ENCODE results near the gene GARNL3. TPM values are rescaled to one million over a fixed set of nuclear protein-coding genes. Genes with fewer than 3 reads are reported as not detected.

GARNL3 gene
- 1.3 TPM for polyA plus RNA-seq

DNA sequence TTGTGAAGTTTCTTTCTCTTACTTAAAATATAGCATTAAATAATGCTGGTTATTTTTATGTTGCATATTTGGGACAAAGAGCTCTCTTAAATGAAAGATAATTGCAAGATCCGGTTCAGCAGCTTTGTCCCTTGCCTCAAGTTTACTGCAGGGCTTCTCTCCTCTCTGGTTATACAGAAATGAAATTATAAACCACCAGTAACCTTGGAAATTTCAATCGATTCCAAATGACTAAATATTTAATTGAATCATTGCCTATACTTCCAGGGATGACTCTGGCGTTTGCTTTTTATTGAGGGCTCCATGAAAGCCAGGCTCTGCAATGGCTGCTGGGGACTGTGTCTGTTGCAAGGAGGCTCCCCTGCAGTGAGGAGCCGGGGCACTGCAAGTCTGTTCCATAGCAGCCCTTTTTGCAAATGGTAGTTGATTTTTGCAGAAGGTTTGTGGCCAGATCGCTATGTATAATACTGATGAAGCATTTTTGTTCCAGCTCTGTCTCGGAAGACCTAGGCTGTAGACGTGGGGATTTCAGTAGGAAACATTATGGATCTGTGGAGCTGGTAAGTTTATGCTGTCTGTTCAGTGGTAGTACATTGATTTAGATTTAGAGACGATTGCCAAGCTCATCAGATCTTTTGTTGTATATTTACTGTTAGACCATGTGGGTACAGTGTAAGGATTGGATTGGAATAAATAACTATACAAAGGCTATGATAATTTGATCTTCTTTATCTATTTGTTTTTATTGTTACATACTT, at the start of gene GARNL3:
GARNL3 (plus strand) TSS at position 313 of the 758 bp plus-strand sequence; CDS start at position 417, 104 bp downstream.
- H3K9me3 Mint-ChIP-seq: no peaks in the 10 kb centered on the region

DNA sequence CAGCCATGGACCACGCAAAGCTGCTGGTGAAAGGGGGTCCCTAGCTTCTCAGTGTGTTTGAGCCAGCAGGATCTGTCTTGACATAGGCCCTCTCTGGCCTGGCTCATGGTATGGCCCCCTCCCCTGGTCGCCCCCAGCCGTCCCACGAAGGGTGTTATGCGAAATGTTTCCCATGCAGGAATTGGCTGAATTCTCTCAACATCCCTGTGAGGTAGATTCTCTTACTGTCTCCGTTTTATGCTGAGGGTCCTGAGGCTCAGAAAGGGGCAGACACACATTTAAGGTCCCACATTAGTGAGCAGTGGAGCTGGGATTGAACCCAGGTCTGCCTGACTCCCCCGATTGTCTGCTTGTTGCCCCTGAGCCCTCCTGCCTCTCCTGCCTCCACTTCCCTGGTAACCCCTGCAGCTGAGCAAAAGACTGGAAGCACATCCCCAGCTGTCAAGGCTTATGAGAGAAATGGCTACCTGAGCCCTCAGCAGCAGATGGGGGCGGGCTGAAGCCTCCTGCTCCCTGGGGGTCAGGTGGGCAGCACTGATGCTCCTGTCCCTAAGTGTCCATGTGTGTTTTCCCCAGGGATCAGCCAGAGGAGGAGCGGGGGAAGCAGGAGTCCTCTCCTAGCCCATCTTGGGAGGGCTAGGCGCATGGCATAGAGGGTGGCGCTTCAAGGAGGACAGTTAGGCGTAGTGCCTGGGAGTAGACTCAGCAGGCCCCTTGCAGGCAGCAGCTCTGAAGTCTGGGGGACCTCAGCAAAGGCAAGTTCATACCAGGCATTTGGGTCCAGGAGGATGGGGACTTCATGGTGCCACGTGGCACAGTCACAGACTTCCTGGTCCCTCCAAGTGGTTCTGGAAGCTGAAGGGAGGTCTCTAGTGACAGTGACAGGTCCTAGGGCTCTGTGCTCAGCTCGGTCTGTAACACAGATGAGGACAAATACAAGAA, 49.0 kb upstream of the GARNL3 start:
- Mint-ChIP-seq H3K36me3 (no peaks in the 10 kb centered on the region), H3K9me3 (no peaks in the 10 kb centered on the region), H3K27me3 (no peaks in the 10 kb centered on the region), H3K27ac (peak overlapping the region in 1 of 3 donors; percentile 57), H3K4me1 (peaks cover 0 to 6% (median 0%) of the 10 kb centered on the region in 3 donors), H3K4me3 (no peak overlapping the region)

More for the DNA sequence above, at the start of gene GARNL3:
- Mint-ChIP-seq H3K27me3 (no peaks in the 10 kb centered on the region), H3K36me3 (no peaks in the 10 kb centered on the region), H3K4me1 (peaks cover 0 to 5% (median 0%) of the 10 kb centered on the region in 3 donors), H3K27ac (no peak within 1 kb of the TSS), H3K4me3 (no peak within 1 kb of the TSS)

DNA sequence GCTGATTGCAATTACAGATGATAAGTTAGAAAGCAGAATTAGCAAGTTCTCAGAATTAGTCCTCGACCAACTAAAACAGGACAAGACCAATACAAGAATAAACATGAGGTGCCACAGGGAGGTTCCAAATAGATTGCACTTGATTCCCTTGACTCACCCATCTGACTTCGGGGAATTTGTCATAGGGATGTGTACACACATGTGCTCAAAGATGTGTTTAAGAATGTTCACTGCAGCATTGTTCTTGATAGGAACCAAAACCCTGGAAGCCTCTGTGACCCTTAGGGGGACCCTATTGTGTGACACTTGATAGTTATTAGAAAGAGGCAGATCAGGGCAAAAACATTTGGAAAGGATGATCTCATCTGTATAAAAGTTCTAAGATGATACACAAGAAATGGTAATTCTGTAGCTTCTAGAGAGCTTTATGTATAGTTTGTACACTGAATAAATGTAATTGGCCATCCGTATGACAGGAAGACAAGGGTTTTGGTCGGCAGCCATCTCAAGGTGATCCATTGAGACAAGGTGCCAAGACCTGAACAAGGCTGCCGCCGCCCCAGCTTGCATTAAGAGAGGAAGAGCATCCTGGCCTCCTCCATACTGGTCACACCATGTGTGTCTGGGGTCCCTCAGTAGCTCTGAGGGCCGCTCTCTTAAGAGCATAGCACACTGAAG, 48.2 kb upstream of the GARNL3 start:
- Mint-ChIP-seq H3K4me1 (peaks cover 2 to 14% (median 8%) of the 10 kb centered on the region in 3 donors), H3K4me3 (no peak overlapping the region), H3K27ac (no peak overlapping the region), H3K36me3 (no peaks in the 10 kb centered on the region), H3K9me3 (no peaks in the 10 kb centered on the region), H3K27me3 (no peaks in the 10 kb centered on the region)

DNA sequence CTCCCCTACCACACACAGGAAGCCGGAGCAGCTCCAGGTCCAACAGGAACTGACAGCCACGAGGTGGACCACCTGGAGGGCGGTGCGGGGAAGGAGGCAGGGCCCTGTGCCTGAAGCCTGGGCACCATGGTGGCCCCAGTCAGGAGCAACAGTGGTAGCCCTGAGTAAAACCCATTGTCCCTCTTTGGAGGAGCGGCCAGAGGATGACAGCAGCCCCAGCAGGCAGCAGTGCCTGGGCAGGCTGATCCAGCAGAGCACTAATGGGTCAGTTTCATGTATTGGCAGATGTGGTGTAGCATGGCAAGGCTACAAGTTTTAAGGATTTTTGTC, 47.7 kb upstream of the GARNL3 start:
- Mint-ChIP-seq H3K36me3 (no peaks in the 10 kb centered on the region), H3K4me3 (no peak overlapping the region), H3K27ac (no peak overlapping the region), H3K4me1 (peaks cover 7 to 19% (median 13%) of the 10 kb centered on the region in 3 donors), H3K9me3 (no peaks in the 10 kb centered on the region), H3K27me3 (no peaks in the 10 kb centered on the region)

DNA sequence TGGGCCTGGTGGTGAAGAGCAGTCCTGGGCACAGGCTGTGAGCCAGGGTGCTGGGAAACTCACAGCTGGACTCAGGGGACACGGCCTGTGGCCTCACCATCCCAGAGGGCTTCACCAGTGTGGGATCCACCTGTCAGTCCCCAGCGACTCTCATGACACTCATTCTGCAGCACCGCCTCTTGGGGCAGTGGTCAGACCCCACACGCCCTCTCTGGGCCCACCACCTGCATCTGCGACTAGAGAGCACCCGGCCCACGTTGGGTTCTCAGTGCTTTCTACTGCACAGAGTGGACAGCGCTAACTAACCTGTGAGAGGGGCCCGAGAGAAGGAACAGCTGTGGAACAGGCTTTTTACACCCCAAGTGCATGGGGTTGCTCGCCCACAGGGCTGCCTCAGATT, 45.8 kb upstream of the GARNL3 start:
- H3K36me3 Mint-ChIP-seq: no peaks in the 10 kb centered on the region
- no peak overlapping the region for H3K27ac Mint-ChIP-seq
- H3K4me3 Mint-ChIP-seq: no peak overlapping the region
- no peaks in the 10 kb centered on the region for H3K9me3 Mint-ChIP-seq
- H3K27me3 Mint-ChIP-seq: no peaks in the 10 kb centered on the region
- H3K4me1 Mint-ChIP-seq: peaks cover 17 to 28% (median 28%) of the 10 kb centered on the region in 3 donors

GRCh38 chr9:127219520-127219919, 45.1 kb upstream of the GARNL3 start:
- peaks cover 17 to 33% (median 29%) of the 10 kb centered on the region in 3 donors for H3K4me1 Mint-ChIP-seq
- no peaks in the 10 kb centered on the region for H3K9me3 Mint-ChIP-seq
- peak overlapping the region in 1 of 4 donors; percentile 12 for H3K4me3 Mint-ChIP-seq
- H3K27ac Mint-ChIP-seq: peak overlapping the region in 1 of 3 donors; percentile 92
- no peaks in the 10 kb centered on the region for H3K27me3 Mint-ChIP-seq
- H3K36me3 Mint-ChIP-seq: no peaks in the 10 kb centered on the region

- H3K27me3 Mint-ChIP-seq: no peaks in the 10 kb centered on the region
- H3K9me3 Mint-ChIP-seq: no peaks in the 10 kb centered on the region
- H3K36me3 Mint-ChIP-seq: no peaks in the 10 kb centered on the region
- H3K27ac Mint-ChIP-seq: peak overlapping the region; percentile 25 to 83 (median 48)
- peaks cover 26 to 35% (median 34%) of the 10 kb centered on the region in 3 donors for H3K4me1 Mint-ChIP-seq
- peak overlapping the region in 2 of 4 donors; percentile 48 to 69 for H3K4me3 Mint-ChIP-seq
These were observed 42.9 kb upstream of the GARNL3 start for GRCh38 chr9:127221695-127222094.

- Mint-ChIP-seq H3K4me1 (peaks cover 27 to 35% (median 34%) of the 10 kb centered on the region in 3 donors), H3K9me3 (no peaks in the 10 kb centered on the region), H3K27me3 (no peaks in the 10 kb centered on the region), H3K36me3 (no peaks in the 10 kb centered on the region), H3K4me3 (peak overlapping the region in 3 of 4 donors; percentile 21 to 69 (median 58)), H3K27ac (peak overlapping the region in 2 of 3 donors; percentile 48 to 83)
These were observed 42.0 kb upstream of the GARNL3 start for GRCh38 chr9:127222388-127223095.

DNA sequence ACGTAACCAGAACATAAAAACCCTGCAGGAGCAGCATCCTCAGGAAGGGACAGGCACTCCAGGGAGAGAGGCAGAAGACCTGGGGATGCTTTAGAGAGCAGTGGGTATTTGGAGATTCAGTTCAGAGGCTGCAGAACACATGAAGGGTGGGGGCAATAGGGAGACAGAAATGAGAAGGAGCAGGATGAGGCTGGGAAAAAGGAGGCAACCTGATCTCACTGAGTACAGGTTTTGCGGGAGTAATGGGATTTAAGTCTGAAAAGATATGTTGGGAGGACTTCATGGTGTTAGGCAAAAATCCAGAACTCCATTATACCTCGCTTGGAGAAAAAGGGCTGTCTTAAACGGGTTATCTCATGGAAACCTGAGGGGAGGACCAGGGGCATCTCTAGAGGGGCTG, 41.3 kb upstream of the GARNL3 start:
- Mint-ChIP-seq H3K27me3 (no peaks in the 10 kb centered on the region), H3K9me3 (no peaks in the 10 kb centered on the region), H3K4me1 (peaks cover 27 to 35% (median 34%) of the 10 kb centered on the region in 3 donors), H3K27ac (peak overlapping the region in 1 of 3 donors; percentile 83), H3K4me3 (peak overlapping the region in 3 of 4 donors; percentile 58 to 75 (median 69)), H3K36me3 (no peaks in the 10 kb centered on the region)

DNA sequence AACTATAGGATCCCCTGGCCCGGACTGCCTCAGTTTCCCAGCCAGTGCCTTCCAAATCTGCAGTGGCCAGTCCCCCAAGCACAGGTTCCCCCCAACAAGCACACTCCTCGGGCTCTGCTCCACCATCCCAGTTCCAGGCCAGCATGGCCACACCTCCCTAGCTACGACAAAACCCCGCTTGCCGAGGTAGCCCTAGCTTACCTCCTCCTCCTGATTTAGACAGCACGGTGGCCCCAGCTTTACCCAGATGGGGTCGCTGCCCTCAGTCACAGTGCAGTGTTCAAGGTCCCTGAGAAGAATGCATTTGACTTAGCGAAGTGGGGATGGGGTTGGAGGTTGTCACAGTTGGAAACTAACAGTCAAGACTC, 40.8 kb upstream of the GARNL3 start:
- Mint-ChIP-seq H3K27ac (peak overlapping the region in 1 of 3 donors; percentile 83), H3K4me3 (peak overlapping the region; percentile 69 to 97 (median 86)), H3K4me1 (peaks cover 27 to 35% (median 34%) of the 10 kb centered on the region in 3 donors), H3K27me3 (no peaks in the 10 kb centered on the region), H3K9me3 (no peaks in the 10 kb centered on the region), H3K36me3 (no peaks in the 10 kb centered on the region)

DNA sequence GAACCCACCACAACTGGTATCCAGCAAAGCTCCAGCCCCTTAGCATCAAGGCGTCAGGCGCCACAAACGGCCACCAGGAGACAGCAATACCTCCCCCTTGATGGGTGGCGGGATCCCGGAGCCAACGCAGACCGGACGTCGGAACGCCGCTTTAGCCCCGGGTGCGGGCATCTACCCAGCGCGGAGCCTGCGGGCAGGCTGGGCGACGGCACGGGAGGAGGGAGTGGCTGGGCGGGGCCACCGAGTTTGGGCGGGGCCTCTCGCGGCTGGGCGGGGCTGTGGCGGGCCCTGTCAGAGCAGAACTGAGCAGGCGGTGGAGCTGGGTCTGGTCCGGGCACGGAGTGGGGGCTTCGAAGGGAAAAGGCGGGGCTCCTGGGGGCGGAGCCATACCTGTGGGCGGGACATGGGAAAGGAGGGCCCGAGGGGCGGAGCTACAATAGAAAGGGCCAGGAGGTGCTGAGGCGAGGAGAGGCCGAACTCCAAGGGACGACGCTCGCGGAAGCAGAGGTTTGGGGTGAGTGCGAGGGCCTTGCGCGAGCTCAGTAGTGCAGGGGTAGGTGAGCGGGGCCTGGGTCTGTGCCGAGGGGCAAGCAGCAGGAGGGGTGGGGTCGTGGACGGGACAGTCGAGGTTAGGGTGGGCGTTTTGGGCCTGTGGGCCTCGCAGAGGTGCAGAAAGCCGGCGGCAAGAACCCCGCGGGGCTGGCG, 40.2 kb upstream of the GARNL3 start:
- Mint-ChIP-seq H3K4me3 (peak overlapping the region; percentile 69 to 97 (median 86)), H3K27ac (peak overlapping the region; percentile 60 to 92 (median 83)), H3K9me3 (no peaks in the 10 kb centered on the region), H3K27me3 (no peaks in the 10 kb centered on the region), H3K36me3 (no peaks in the 10 kb centered on the region), H3K4me1 (peaks cover 27 to 35% (median 34%) of the 10 kb centered on the region in 3 donors)

- no peaks in the 10 kb centered on the region for H3K27me3 Mint-ChIP-seq
- H3K9me3 Mint-ChIP-seq: no peaks in the 10 kb centered on the region
- peak overlapping the region; percentile 82 to 93 (median 92) for H3K27ac Mint-ChIP-seq
These were observed 39.5 kb upstream of the GARNL3 start for GRCh38 chr9:127224883-127225739.

More at GRCh38 chr9:127224883-127225739, 39.5 kb upstream of the GARNL3 start:
- H3K4me1 Mint-ChIP-seq: peaks cover 27 to 35% (median 34%) of the 10 kb centered on the region in 3 donors
- H3K36me3 Mint-ChIP-seq: no peaks in the 10 kb centered on the region
- peak overlapping the region; percentile 81 to 97 (median 92) for H3K4me3 Mint-ChIP-seq
